ENCODE results near the gene KLRC3.
"Not testable (repeated sequence)": the region's sequence is repeated elsewhere in the genome, so short reads cannot be mapped to it uniquely, and the experiment has no call there.

KLRC3 gene

DNA sequence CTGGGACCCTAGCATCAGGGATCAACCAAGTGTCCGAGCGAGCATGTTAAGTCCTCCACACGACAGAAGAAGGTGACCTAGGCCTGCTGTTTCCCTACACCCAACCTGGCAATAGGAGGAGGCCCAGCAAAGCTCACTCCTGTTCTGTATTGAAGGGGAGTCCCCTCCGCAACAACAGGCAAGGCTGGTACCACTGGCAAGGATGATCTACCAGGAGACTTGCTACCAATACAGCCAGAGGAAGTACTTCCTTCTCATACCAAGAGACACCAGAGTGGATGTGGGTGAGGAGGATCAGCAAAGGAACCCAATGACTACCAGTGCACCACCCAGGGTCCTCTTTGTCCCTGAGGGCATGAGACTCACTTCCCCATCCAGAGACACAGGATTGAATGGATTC is 27.8 kb upstream of the KLRC3 start:
- no peak for DNase-seq (ENCODE audit: low spot score)
- H3K27ac ChIP-seq: no peak overlapping the region
- TF ChIP-seq, protein P1, sequence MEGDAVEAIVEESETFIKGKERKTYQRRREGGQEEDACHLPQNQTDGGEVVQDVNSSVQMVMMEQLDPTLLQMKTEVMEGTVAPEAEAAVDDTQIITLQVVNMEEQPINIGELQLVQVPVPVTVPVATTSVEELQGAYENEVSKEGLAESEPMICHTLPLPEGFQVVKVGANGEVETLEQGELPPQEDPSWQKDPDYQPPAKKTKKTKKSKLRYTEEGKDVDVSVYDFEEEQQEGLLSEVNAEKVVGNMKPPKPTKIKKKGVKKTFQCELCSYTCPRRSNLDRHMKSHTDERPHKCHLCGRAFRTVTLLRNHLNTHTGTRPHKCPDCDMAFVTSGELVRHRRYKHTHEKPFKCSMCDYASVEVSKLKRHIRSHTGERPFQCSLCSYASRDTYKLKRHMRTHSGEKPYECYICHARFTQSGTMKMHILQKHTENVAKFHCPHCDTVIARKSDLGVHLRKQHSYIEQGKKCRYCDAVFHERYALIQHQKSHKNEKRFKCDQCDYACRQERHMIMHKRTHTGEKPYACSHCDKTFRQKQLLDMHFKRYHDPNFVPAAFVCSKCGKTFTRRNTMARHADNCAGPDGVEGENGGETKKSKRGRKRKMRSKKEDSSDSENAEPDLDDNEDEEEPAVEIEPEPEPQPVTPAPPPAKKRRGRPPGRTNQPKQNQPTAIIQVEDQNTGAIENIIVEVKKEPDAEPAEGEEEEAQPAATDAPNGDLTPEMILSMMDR (IDR thresholded peaks at IDR 0.05): no peak
- H3K4me3 ChIP-seq: no peak overlapping the region

DNA sequence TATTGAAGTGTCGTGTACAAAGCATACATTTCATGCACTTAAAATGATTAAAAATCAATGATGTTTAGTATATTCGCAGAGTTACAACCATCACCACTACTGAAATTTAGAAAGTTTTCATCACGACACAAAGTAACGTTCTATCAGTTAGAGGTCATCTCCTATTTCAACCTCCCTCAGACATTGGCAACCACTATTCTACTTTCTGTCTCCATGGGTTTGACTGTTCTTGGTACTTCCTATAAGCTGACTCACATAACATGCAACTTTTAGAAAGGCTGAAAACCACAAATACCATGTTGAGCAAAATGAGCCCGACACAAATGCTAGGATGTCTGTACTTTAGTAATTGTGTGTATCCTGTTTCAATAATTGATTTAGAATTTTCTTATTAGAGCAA is 25.7 kb upstream of the KLRC3 start:
- H3K4me3 ChIP-seq; H3K27ac ChIP-seq; DNase-seq (ENCODE audit: low spot score): not testable (repeated sequence)

DNA sequence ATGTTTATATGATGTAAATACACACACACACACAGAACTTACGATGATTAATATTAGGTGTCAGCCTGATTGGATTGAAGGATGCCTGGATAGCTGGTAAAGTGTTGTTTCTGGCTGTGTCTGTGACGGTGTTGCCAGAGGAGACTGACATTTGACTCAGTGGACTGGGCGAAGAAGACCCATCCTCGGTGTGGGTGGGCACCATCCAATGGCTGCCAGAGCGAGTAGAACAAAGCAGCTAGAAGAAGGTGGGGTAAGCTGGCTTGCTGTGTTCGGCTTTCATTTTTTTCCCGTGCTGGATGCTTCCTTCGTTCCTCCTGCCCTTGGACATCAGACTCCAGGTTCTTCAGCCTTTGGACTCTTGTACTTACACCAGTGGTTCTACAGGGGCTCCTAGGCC is 20.7 kb upstream of the KLRC3 start:
- not testable (repeated sequence) for H3K27ac ChIP-seq; H3K4me3 ChIP-seq; DNase-seq (ENCODE audit: low spot score)

DNA sequence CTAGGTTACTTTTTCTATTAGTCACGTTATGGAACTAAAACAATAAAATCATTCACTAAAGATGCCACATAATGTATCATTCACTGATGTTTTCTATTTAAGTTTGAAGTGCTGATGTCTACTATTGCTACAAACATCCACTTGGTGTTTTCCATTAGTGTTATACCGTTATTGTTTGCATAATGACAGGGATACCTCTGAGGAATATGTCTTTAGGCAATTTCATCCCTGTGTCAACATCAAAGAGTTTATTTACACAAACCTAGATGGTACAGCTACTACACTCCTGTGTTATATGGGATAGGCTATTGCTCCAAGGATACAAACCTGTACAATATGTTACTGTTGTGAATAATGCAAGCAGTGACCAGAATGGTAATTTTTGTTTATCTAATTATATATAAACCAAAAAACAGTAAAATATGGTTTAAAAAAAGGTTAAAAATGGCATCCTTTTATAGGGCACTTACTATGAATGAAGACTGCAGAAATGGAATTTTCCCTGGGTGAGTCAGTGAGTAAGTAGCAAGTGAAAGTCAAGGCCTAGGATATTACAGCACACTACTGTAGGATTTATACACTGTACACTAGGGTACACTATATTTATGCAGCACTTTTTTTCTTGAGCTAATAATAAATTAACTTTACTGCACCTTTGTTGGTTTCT is 19.3 kb upstream of the KLRC3 start:
- not testable (repeated sequence) for DNase-seq (ENCODE audit: low spot score); H3K4me3 ChIP-seq; H3K27ac ChIP-seq

DNA sequence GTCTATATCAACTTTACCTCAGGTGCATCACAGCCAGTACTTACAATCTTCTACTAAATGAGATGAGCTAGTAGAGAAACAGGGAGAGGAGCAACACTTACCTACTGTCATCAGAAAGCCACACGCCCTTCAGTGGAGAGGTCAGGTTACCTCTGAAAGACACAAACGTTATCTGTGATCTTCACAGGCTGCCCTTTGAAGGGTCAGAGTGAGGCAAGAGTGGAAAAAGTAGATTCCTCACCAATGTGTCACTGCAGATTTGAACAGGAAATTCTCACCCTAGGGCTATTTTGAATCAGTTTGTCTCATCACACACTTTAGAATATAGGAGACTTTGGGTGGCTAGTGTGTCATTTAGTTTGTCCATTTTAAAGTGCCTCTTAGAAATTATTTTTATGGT is 17.2 kb upstream of the KLRC3 start:
- H3K27ac ChIP-seq; H3K4me3 ChIP-seq; DNase-seq (ENCODE audit: low spot score): not testable (repeated sequence)

DNA sequence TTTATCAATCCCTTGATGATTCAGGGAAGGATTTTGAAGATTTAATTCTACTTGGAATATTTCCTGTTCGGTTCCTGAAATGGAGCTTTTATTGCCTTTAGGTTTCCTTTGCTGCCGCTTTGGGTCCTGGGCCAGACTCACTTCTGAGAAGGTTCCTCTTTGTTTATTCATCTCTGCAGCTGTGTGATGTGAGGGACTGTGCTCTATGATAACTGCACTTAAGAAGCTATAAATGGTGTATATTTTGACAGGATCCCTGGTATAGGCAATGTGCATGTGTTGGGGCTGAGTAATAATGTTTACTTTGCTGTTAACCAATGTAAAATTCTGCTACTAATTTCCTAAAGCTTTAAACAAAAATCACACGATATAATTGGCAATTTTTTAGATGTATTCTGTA is 15.4 kb upstream of the KLRC3 start, which contains the start of gene KLRC2:
TSS of gene KLRC2 (minus strand) at position 195 of the 400 bp plus-strand sequence. CDS start at position 171, 24 bp downstream.
- not testable (repeated sequence) for DNase-seq (ENCODE audit: low spot score); H3K4me3 ChIP-seq

DNA sequence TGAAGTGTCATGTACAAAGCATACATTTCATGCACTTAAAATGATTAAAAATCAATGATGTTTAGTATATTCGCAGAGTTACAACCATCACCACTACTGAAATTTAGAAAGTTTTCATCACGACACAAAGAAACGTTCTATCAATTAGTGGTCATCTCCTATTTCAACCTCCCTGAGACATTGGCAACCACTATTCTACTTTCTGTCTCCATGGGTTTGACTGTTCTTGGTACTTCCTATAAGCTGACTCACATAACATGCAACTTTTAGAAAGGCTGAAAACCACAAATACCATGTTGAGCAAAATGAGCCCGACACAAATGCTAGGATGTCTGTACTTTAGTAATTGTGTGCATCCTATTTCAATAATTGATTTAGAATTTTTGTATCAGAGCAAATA is 10.2 kb upstream of the KLRC3 start:
- H3K4me3 ChIP-seq; DNase-seq (ENCODE audit: low spot score); H3K27ac ChIP-seq: not testable (repeated sequence)

More for the DNA sequence above, 15.4 kb upstream of the KLRC3 start, which contains the start of gene KLRC2:
- H3K27ac ChIP-seq: not testable (repeated sequence)

DNA sequence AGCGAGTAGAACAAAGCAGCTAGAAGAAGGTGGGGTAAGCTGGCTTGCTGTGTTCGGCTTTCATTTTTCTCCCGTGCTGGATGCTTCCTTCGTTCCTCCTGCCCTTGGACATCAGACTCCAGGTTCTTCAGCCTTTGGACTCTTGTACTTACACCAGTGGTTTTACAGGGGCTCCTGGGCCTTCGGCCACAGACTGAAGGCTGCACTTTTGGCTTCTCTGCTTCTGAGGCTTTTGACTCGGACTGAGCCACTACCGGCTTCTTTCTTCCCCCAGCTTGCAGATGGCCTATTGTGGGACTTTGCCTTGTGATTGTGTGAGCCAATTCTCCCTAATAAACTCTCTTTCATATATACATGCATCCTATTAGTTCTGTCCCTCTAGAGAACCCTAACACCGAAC is 5.5 kb upstream of the KLRC3 start:
- not testable (repeated sequence) for DNase-seq (ENCODE audit: low spot score); H3K4me3 ChIP-seq

DNA sequence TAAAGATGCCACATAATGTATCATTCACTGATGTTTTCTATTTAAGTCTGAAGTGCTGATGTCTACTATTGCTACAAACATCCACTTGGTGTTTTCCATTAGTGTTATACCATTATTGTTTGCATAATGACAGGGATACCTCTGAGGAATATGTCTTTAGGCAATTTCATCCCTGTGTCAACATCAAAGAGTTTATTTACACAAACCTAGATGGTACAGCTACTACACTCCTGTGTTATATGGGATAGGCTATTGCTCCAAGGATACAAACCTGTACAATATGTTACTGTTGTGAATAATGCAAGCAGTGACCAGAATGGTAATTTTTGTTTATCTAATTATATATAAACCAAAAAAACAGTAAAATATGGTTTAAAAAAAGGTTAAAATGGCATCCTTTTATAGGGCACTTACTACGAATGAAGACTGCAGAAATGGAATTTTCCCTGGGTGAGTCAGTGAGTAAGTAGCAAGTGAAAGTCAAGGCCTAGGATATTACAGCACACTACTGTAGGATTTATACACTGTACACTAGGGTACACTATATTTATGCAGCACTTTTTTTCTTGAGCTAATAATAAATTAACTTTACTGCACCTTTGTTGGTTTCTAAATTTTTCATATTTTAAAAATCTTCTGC is 4.0 kb upstream of the KLRC3 start:
- not testable (repeated sequence) for H3K27ac ChIP-seq; H3K4me3 ChIP-seq; DNase-seq (ENCODE audit: low spot score)

More for the DNA sequence above, 5.5 kb upstream of the KLRC3 start:
- H3K27ac ChIP-seq: not testable (repeated sequence)

DNA sequence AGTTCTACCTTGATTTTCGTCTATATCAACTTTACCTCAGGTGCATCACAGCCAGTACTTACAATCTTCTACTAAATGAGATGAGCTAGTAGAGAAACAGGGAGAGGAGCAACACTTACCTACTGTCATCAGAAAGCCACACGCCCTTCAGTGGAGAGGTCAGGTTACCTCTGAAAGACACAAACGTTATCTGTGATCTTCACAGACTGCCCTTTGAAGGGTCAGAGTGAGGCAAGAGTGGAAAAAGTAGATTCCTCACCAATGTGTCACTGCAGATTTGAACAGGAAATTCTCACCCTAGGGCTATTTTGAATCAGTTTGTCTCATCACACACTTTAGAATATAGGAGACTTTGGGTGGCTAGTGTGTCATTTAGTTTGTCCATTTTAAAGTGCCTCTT is 1.8 kb upstream of the KLRC3 start:
- not testable (repeated sequence) for DNase-seq (ENCODE audit: low spot score); H3K4me3 ChIP-seq; H3K27ac ChIP-seq

DNA sequence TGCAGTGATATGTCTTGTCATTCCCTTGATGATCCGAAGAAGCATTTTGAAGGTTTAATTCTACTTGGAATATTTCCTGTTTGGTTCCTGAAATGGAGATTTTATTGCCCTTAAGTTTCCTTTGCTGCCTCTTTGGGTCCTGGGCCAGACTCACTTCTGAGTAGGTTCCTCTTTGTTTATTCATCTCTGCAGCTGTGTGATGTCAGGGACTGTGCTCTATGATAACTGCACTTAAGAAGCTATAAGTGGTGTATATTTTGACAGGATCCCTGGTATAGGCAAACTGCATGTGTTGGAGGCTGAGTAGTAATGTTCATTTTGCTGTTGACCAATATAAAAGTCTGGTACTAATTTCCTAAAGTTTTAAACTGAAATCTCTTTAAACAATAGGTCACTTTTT is 11.0 kb downstream of the KLRC3 start, which contains the start of gene KLRC4:
TSS of gene KLRC4 (minus strand) at position 366 of the 400 bp plus-strand sequence. CDS start at position 184, 182 bp downstream.
- DNase-seq (ENCODE audit: low spot score): no peak
- TF ChIP-seq, protein P1 (IDR thresholded peaks at IDR 0.05): no peak
- no peak within 1 kb of the TSS for H3K27ac ChIP-seq
- H3K4me3 ChIP-seq: no peak within 1 kb of the TSS

DNA sequence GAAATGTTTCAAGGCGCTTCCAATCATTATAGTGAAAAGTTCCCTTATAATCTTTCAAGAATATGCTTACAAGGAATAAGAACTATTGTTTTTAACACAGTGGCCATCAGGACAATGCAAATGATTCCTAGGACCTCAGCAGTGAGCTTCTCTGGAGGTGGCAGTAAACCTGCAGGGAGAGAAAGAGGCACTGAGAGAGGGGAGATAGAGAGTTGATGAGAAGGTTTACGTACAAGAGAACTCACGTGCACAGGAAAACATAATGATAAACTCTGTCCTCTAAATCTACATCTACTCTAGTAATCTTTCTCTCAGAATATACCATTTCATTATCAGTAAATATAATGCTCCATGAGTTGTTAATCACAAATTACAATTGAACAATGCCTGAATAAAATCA is 11.6 kb downstream of the KLRC3 start:
- H3K27ac ChIP-seq: no peak overlapping the region
- DNase-seq (ENCODE audit: low spot score): no peak
- TF ChIP-seq, protein P1 (IDR thresholded peaks at IDR 0.05): no peak
- no peak overlapping the region for H3K4me3 ChIP-seq
